A673 (cell line): Measurements from ENCODE around the gene TPGS1.

Source experiments
- EZH2 ChIP-seq: fragments of 200-600 bp; sonication (generic); IDR thresholded peaks from 2 replicates; pipeline ENCODE4 v1.6.1; 2017; ENCODE audit warnings: borderline replicate concordance, low read depth, mild to moderate bottlenecking, mixed read lengths, antibody characterized with exemption, low read length; ENCODE audit not compliant: poor library complexity, severe bottlenecking
- TF ChIP-seq, protein P1 (sequence below): fragments of 300-800, 200-600 bp; sonication (generic); conservative IDR thresholded peaks from 2 replicates; pipeline ENCODE4 v1.5.1; 2017; ENCODE audit warnings: low read depth, mild to moderate bottlenecking, antibody characterized with exemption, low read length, moderate library complexity, mixed read lengths

DNA sequence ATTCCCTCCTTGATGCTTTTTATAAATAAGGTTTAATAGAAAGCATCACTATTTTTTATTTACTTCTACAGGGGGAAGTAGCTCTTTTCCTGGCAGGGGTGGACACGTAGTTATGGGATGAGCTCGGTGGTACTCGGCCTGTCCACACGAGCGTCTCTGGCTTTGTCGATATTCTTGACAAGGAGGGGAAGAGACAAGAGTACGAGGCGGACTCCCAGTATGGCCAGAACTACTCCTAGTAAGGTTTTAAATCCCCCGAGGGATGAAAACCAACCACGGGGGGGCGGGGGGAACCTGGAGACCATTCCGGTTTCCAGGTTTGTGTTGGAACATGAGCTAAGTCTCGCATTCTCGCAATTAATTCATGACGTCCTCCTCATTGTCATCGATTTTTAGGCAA lies 59.5 kb downstream of the TPGS1 start:
- TF ChIP-seq, protein P1, sequence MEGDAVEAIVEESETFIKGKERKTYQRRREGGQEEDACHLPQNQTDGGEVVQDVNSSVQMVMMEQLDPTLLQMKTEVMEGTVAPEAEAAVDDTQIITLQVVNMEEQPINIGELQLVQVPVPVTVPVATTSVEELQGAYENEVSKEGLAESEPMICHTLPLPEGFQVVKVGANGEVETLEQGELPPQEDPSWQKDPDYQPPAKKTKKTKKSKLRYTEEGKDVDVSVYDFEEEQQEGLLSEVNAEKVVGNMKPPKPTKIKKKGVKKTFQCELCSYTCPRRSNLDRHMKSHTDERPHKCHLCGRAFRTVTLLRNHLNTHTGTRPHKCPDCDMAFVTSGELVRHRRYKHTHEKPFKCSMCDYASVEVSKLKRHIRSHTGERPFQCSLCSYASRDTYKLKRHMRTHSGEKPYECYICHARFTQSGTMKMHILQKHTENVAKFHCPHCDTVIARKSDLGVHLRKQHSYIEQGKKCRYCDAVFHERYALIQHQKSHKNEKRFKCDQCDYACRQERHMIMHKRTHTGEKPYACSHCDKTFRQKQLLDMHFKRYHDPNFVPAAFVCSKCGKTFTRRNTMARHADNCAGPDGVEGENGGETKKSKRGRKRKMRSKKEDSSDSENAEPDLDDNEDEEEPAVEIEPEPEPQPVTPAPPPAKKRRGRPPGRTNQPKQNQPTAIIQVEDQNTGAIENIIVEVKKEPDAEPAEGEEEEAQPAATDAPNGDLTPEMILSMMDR, result no peak
- TF ChIP-seq EZH2, result no peak
